Measurements from ENCODE around the gene CDO1. TPM values are rescaled to one million over a fixed set of nuclear protein-coding genes. Genes with fewer than 3 reads are reported as not detected.
A peak's percentile ranks its signal among the peaks of the same experiment; 100 is the strongest.

The CDO1 gene
- total and polyA plus RNA-seq, 2 experiments from 2014 or later = 24.5 to 29.2 TPM

GRCh38 chr5:115840873-115841272, 24.4 kb upstream of the CDO1 start:
- H3K79me2 ChIP-seq (replicated peaks; ENCODE audit: insufficient read depth) = peaks cover 84% of the 10 kb centered on the region
- DNase-seq (ENCODE audit: low spot score) (no peak), ATAC-seq (no peak)
- Mint-ChIP-seq H3K36me3 (ENCODE audit: low read depth) (peaks cover 21% of the 10 kb centered on the region), H3K27me3 (ENCODE audit: insufficient read depth, low read depth, poor library complexity) (peaks cover 6% of the 10 kb centered on the region), H3K4me3 (peak overlapping the region; percentile 97), H3K9me3 (no peaks in the 10 kb centered on the region), H3K4me1 (peaks cover 33% of the 10 kb centered on the region), H3K27ac (peak overlapping the region; percentile 99)
- H3K9me2 ChIP-seq (ENCODE audit: insufficient read depth) = no peaks in the 10 kb centered on the region
- peak overlapping the region; percentile 98 for H3K4me2 ChIP-seq
- H3K36me3 ChIP-seq (ENCODE audit: insufficient read depth) = peaks cover 15% of the 10 kb centered on the region; the same call in 1 of the 2 replicates
- H3K4me3 ChIP-seq = peak overlapping the region; percentile 82
- H3F3A ChIP-seq (replicated peaks; ENCODE audit: low read depth) = no peaks in the 10 kb centered on the region
- no peak for TF ChIP-seq REST (IDR thresholded peaks at IDR 0.05; ENCODE audit: unreplicated experiment)
- TF ChIP-seq JUNB (IDR thresholded peaks at IDR 0.05; ENCODE audit: unreplicated experiment) = no peak
- TF ChIP-seq STAT1 (IDR thresholded peaks at IDR 0.05; ENCODE audit: unreplicated experiment) = no peak
- no peak for TF ChIP-seq ZNF114 (CRISPR knock-in tag; IDR thresholded peaks at IDR 0.05)
- TF ChIP-seq CTCF (conservative IDR thresholded peaks at IDR 0.05; ENCODE audit: low read depth in 2 of 2) = no peak
- TF ChIP-seq CREB1 (CRISPR knock-in tag; IDR thresholded peaks at IDR 0.05; ENCODE audit: low read depth) = no peak
- no peak for TF ChIP-seq EZH2phosphoT487 (IDR thresholded peaks at IDR 0.05; ENCODE audit: unreplicated experiment)
- TF ChIP-seq POLR2AphosphoS5 (IDR thresholded peaks at IDR 0.05; ENCODE audit: low read depth) = no peak
- no peak for TF ChIP-seq NANOG (IDR thresholded peaks at IDR 0.05; ENCODE audit: borderline replicate concordance)
- no peak for TF ChIP-seq ETS1 (IDR thresholded peaks at IDR 0.05)
- TF ChIP-seq ZNF331 (CRISPR knock-in tag; IDR thresholded peaks at IDR 0.05; ENCODE audit: low read depth) = no peak
- no peak for TF ChIP-seq ZNF462 (CRISPR knock-in tag; IDR thresholded peaks at IDR 0.05)
- no peak for TF ChIP-seq EZH2 (IDR thresholded peaks at IDR 0.05; ENCODE audit: low read depth, unreplicated experiment)
- peaks cover 11% of the 10 kb centered on the region for H3K27me3 ChIP-seq (ENCODE audit: insufficient read depth)
- H2AFZ ChIP-seq = peak overlapping the region; percentile 83
- H3K27ac ChIP-seq (ENCODE audit: low read depth) = peak overlapping the region; percentile 91
- peaks cover 20% of the 10 kb centered on the region for H3K4me1 ChIP-seq (ENCODE audit: insufficient read depth)
- H4K20me1 ChIP-seq (replicated peaks; ENCODE audit: insufficient read depth) = peaks cover 34% of the 10 kb centered on the region

All from GM23338 (cell line).